ENCODE results near the gene SARS2.

Gene SARS2

DNA sequence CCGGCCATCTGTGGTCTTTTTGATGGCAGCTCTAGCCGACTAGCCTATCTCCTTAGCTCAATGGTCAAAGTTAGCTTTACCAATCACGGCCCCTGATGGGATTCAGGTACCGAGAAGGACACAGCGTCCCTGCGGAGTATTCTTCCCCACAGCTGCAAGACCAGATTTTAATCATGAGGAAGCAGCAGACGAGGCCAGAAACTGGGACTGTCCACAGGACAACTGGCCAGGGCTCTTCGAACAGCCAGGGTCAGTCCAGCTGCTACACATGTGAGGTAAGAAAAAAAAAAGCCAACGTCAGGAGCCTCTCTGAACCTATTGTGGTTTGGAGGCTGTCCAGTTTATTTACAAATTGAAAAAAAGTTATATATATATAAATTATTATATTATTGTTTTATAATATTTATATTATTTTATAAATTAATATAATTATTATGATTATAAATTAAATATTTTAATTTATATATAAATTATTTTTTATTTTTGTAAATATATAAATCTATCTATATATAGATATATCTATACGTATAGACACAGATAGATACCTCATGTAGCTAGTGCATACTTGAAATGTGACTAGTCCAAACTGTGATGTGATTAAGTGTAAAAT is 63.3 kb downstream of the SARS2 start:
- TF ChIP-seq FOXP2 (optimal IDR thresholded peaks at IDR 0.05; ENCODE audit: borderline replicate concordance, extremely low read depth, extremely low read length, insufficient read depth) (no peak), SIN3A (IDR thresholded peaks at IDR 0.05; ENCODE audit: borderline replicate concordance, insufficient read depth, low read length) (no peak), POLR2AphosphoS5 (IDR thresholded peaks at IDR 0.05; ENCODE audit: low read depth, low read length) (no peak), TAF1 (IDR thresholded peaks at IDR 0.05; ENCODE audit: borderline replicate concordance, insufficient read depth, low read length) (no peak)
- TF ChIP-seq, protein P1, sequence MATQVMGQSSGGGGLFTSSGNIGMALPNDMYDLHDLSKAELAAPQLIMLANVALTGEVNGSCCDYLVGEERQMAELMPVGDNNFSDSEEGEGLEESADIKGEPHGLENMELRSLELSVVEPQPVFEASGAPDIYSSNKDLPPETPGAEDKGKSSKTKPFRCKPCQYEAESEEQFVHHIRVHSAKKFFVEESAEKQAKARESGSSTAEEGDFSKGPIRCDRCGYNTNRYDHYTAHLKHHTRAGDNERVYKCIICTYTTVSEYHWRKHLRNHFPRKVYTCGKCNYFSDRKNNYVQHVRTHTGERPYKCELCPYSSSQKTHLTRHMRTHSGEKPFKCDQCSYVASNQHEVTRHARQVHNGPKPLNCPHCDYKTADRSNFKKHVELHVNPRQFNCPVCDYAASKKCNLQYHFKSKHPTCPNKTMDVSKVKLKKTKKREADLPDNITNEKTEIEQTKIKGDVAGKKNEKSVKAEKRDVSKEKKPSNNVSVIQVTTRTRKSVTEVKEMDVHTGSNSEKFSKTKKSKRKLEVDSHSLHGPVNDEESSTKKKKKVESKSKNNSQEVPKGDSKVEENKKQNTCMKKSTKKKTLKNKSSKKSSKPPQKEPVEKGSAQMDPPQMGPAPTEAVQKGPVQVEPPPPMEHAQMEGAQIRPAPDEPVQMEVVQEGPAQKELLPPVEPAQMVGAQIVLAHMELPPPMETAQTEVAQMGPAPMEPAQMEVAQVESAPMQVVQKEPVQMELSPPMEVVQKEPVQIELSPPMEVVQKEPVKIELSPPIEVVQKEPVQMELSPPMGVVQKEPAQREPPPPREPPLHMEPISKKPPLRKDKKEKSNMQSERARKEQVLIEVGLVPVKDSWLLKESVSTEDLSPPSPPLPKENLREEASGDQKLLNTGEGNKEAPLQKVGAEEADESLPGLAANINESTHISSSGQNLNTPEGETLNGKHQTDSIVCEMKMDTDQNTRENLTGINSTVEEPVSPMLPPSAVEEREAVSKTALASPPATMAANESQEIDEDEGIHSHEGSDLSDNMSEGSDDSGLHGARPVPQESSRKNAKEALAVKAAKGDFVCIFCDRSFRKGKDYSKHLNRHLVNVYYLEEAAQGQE (IDR thresholded peaks at IDR 0.05; ENCODE audit: insufficient read depth in 1 of 2, low read depth in 2 of 2, low read length in 2 of 2), result no peak

All from PFSK-1 (cell line).